Sigmoid colon (tissue), 4 donors: ENCODE measurements around the gene ZNF507.

Source experiments
- CTCF ChIP-seq, 4 experiments: fragments of 450-650 bp in 3 of 4; fragments of 200-600 bp in 1 of 4; IDR thresholded peaks; one replicate each; pipeline ENCODE4 v1.5.1; 2016 to 2019; ENCODE audit warnings: antibody characterized with exemption in 4 of 4, mild to moderate bottlenecking in 3 of 4, moderate library complexity in 2 of 4
- EP300 ChIP-seq, 4 donors: sonication (generic); formaldehyde crosslinking; IDR thresholded peaks; one replicate each; pipeline ENCODE4 v1.6.1; 2017; ENCODE audit warnings: antibody characterized with exemption in 4 of 4
- POLR2A ChIP-seq, 2 donors: fragments of 450-650 bp; IDR thresholded peaks; one replicate each; pipeline ENCODE4 v1.6.1; 2016; ENCODE audit warnings: antibody characterized with exemption in 2 of 2, mild to moderate bottlenecking in 2 of 2, moderate library complexity in 2 of 2

GRCh38 chr19:32330213-32330857 is 15.1 kb upstream of the ZNF507 start:
- TF ChIP-seq CTCF (IDR thresholded peaks at IDR 0.05), result no peak
- TF ChIP-seq EP300 (IDR thresholded peaks at IDR 0.05), result no peak
- no peak for TF ChIP-seq POLR2A (IDR thresholded peaks at IDR 0.05)
